Islet precursor cell (in vitro differentiated cells): ENCODE measurements around the gene EGLN1.

Experiments
- DNase-seq: peaks from one replicate; pipeline ENCODE4 v3.0.0-alpha.2; 2018

The EGLN1 gene

GRCh38 chr1:231322880-231323530, 99.1 kb downstream of the EGLN1 start:
- no peak for DNase-seq

- DNase-seq = peak; percentile 25
Measured at GRCh38 chr1:231319080-231319479, 103.0 kb downstream of the EGLN1 start.

- DNase-seq = peak; percentile 35
Measured at GRCh38 chr1:231318568-231318967, 103.5 kb downstream of the EGLN1 start.

- DNase-seq = peak; percentile 34
Measured at GRCh38 chr1:231318015-231318355, 104.1 kb downstream of the EGLN1 start.

DNA sequence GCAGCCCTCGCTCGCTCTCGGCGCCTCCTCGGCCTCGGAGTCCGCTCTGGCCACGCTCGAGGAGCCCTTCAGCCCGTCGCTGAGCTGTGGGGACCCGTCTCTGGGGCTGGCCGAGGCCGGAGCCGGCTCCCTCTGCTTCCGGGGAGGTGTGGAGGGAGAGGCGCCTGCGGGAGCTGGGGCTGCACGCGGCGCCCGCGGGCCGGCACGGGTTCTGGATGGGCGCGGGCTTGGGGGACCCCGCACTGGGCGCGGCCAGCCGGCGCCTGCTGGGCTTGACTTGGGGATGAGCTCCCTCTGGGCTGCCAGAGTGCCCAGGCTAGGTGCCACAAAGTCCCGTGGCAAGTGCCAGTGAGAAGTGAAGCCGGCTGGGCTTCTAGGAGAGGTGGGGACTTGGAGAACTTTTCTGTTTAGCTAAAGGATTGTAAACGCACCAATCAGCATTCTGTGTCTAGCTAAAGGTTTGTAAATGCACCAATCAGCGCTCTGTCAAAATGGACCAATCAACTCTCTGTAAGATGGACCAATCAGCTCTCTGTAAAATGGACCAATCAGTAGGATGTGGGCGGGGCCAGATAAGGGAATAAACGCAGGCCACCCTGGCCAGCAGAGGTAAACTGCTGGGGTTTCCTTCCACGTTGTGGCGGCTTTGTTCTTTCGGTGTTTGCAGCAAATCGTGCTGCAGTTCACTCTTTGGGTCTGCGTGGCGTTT, 104.6 kb downstream of the EGLN1 start:
- peak; percentile 35 for DNase-seq

DNA sequence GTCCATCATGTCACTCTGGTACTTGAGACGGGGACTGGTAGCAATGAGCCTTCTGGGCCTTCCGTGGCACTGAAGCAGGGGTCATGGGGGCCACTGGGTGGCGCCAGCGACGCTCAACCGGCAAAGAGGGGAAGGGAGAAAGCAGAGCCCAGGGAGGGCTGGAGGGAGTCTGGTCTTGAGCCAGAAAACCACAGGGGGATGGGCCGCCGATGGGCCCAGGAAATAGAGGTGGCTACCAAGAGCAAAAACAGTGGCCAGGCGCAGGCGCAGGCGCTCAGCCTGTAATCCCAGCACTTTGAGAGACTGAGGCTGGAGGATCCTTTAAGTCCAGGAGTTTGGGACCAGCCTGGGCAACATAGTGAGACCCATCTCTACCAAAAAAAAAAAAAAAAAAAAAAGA, 106.2 kb downstream of the EGLN1 start:
- DNase-seq = peak; percentile 77
